GM20431 (cell line): ENCODE results near the gene C19orf73.
"Not testable (repeated sequence)": the region's sequence is repeated elsewhere in the genome, so short reads cannot be mapped to it uniquely, and the experiment has no call there.

Experiments used
- in situ Hi-C: fragments of 300-500 bp; cut with MseI, MboI; formaldehyde crosslinking; loops from one replicate; pipeline ENCODE4 v1.15.0; 2020; ENCODE audit warnings: low sequenced_read_pairs; ENCODE audit not compliant: unreplicated experiment

C19orf73 gene

GRCh38 chr19:49104229-49104864 is 14.6 kb downstream of the C19orf73 start:
- in situ Hi-C loops: no loop called here

DNA sequence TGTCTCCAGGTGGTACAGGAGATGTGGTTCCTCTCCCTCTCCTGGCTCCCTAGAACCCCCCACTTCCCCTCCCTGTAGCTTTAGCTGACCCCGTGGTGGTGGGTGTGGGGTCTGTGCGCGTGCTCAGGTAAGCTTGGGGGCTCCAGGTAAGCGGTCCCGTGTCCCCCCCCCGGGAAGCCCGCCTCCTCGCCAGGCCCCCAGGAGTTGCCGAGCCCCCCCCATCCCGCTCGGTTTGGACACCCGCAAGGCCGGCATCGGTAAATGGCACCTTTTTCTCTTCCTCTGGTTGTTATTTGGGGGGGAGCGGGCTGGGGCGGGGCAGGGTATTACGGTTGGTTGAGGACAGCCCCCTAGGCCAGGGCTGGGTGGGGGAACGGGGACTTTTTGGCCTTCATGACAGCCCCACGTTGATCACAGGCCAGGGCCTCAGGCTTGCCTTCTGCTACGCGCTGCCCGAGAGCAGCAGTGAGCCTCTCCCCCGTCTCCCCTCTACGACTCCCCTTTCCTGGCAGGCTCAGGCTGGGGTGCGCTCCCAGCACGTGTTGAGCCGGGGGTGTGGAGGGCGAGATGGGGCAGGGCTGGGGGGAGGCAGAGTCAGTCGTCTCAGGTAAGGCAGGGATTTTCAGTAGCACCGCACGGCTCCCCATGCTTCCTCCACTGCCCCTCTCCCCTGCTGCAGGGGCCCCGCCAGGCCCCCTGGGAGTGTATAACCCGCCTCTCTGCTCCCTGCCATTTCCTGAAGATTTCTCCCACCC is 15.4 kb downstream of the C19orf73 start:
- in situ Hi-C loops: no loop called here

DNA sequence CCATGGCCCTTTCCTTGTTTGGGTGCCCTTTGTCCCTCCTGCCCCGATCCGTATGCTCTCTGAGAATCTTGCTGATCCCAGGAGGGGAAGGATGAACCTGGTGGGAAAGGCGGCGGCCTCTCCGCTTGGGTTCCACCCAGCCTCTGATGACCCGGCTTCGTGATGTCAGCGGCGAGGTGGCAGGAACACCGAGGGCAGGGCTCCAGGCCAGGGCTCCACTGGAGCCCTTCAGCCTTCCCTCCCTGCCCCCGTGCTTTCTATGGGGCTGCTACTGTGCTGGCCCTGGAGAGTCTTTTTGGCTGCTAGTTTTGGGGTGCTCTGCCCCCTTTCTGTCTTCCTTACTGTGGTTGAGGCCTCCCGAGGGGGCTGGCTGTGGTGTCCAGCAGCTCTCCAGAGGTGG is 16.6 kb downstream of the C19orf73 start:
- in situ Hi-C loops: no loop called here

DNA sequence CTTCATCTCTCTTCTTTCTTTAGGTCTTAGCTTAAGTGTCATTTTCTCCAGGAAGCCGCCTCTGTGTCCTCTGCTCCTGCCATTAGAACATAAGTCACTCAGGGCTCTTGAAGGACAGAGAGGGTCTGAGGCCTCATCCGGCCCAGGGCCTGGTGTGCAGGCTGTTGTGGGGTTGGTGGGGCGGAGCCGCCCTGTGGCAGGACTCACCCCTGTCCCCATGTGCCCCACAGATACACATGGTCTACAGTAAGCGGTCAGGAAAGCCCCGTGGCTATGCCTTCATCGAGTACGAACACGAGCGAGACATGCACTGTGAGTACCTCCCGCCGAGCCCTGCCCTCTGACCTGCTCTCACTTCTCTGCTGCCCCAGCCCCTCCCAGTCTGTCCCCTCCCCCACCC is 17.8 kb downstream of the C19orf73 start:
- in situ Hi-C loops: no loop called here

DNA sequence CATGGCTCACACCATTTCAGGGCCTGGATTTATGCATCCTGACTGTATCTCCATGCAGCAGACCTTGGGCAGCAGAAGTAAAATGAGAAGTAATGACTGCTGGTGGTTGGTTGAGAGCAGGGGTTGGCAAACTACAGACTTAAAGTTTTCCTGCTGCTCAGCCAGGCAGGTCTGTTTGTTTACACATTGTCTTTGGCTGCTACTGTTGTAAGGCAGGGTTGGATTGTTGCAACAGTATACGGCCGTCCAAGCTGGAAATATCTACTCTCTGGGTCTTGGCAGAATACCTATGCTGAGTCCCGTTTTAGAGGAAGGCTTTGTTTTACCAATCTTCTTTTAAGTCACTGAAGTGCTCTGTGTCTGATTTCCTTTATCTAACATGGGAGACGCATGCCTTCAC is 20.1 kb downstream of the C19orf73 start:
- in situ Hi-C loops: no loop called here

- in situ Hi-C loops: no loop called here
Measured at GRCh38 chr19:49097453-49098288, 21.3 kb downstream of the C19orf73 start.

DNA sequence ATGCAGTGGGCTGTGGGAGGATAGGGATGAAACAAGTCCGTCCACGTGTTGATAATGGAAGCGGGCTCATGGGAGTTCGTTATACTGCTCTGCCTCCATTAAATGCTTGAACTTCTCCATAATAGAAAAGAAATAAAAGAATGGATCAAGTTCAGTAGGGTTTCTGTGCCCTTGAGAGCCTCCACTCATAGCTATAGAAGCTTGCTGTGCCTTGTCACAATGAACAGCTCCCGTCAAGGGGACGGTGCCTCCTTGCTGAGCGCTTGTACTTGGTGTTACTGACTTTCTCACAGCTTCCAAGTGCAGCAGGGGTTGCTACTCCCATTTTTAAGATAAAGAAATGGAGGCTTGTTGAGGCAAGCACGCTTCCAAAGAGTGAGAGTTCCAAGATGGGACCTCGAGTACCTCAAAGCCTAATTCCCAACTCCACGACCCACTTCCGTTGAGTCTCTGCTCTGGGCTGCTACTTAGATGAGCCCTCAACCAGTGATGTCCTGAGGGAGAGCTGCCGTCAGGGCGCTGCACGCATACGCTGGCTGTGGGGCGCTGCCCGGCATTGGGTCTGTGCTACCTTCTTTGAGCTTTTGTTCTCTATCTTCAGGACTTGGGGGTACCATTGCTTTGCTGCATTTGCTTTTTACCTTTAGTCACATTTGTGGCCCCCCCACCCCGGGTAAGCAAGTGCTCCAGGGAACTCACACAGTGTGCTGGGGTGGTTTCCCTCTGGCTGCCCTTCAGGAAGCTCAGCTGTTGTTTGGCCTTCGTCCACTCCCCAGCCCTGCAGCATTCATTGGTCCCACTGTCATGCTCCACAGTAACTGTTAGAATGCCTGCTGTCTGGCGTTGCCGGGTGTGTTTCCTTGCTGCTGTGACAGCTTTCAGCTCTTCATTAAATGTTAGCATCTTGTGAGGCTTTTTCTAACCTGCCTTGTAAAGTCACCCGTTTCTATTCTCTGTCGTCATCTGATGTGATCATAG is 24.1 kb downstream of the C19orf73 start:
- in situ Hi-C loops: no loop called here

GRCh38 chr19:49092686-49093085 is 26.3 kb downstream of the C19orf73 start:
- in situ Hi-C loops: no loop called here

GRCh38 chr19:49091391-49092038 is 27.4 kb downstream of the C19orf73 start:
- in situ Hi-C loops: no loop called here

GRCh38 chr19:49086296-49086695 is 32.6 kb downstream of the C19orf73 start:
- in situ Hi-C loops: no loop called here

DNA sequence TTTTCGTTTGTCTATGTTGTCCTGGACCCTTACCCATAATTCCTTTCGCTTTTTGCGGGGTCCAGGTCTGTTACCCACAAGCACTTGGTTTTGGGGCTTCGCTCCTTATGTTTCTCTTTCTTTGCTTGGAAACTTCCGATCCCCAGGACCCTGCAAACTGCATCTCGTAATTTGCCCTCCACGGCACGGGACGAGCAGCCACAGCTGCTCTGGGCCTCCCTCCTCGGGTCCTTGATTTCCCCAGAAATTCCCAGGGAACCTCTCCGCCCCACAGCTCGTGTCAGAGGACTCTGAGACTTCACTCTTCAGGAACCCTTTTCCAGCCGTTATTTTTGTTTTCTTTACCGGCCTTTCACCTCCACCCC is 33.1 kb downstream of the C19orf73 start:
- in situ Hi-C loops: no loop called here

DNA sequence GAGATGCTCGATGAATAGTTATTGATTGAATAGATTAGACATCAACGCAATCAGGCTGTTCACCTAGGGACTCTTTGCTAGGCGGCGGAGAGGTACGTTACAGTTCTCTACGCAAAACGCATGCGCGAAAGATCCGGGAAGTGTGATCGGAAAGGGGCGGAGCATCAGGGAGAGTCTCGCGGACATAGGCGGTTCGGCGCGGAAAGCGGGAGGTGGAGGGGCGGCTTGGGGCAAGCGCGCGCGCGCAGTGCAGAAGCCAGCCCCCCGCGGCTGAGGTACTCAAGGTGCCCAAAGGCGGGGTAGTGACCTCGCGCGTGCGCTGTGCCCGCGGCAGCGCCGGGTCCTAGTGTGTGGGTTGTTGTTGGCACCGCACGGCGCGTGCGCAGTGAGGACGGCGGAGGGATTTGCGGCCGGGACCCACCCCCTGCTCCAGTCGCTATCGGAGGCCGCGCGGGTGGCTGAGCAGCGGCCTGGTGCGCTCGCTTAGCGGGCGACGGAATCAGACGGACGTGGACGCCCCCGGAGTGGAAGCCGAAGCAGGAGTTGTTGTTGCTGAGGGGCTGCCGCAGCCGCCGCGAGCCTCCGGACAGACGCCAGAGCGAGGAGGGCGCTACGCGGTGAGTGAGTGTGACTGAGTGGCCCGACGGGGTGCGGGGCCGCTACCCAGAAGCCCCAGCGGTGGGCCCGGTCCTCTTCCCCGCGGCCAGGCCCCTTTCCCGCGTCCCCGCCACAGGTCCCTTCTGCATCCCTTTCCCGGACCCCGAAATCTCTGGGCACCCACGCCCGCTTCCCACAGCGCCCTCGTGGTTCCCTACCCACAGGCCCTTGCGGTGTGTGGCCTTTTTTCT is 33.7 kb downstream of the C19orf73 start, which contains the start of gene SNRNP70:
TSS of gene SNRNP70 (plus strand) at position 432 of the 848 bp plus-strand sequence. CDS start 964 bp downstream, outside the sequence.
- in situ Hi-C loops: no loop called here

DNA sequence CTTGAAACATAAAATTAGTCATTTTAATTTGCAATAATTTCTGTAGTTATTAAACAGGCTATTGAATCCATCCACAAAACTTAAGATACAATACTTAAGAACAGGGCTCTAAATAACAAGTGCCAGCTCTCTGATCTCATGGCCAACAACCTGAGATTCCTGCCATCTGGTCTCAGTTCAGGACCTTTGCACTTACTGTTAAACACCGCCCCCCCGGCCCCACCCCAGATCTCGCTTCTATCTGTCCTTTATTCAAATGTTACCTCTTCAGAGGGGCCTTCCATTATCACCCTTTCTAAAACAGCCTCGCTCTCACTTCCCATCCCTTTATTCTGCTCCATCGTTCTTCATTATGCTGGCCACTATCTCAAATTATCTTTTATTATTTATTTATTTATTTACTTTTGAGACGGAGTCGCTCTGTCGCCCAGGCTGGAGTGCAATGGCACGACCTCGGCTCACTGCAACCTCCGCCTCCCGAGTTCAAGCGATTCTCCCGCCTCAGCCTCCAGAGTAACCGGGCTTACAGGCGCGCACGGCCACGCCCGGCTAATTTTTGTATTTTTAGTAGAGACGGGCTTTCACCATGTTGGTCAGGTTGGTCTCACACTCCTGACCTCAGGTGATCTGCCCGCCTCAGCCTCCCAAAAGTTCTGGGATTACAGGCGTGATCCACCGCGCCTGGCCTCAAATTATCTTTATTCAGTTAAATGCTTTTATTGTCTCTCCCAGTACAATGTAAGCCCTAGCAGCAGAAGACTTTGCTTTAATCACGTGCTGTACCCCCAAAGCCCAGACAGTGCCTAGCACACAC is 34.5 kb downstream of the C19orf73 start:
- in situ Hi-C loops: no loop called here

DNA sequence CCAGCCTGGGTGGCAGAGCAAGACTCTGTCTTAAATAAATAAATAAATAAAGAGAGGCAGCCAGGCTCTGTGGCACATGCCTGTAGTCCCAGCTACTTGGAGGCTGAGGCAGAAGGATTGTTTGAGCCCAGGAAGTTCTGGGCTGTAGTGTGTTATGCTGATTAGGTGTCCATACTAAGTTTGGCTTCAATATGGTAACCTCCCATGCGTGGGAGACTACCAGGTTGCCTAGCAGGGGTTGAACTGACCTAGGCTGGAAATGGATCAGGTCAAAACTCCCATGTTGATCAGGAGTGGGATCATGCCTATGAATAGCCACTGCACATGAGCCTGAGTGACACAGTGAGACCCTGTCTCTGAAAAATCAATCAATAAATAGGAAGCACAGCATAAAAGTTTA is 37.7 kb downstream of the C19orf73 start:
- in situ Hi-C loops: no loop called here

DNA sequence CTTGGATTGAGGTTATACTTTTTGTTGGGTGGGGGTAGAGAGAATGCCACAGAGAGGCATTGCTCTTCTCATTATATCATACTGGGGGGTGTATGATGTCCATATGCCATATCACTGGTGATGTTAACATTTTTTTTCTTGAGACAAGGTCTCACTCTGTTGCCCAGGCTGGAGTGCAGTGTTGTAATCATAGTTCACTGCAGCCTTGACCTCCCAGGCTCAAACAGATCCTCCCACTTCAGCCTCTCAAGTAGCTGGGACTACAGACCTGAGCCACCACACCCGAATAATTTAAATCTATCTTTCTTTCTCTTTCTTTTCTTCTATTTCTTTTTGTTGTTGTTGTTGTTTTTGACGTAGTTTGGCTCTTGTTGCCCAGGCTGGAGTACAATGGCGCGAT is 38.6 kb downstream of the C19orf73 start:
- in situ Hi-C loops: no loop called here

GRCh38 chr19:49074869-49075268 is 44.1 kb downstream of the C19orf73 start:
- in situ Hi-C loops: not testable (repeated sequence)

DNA sequence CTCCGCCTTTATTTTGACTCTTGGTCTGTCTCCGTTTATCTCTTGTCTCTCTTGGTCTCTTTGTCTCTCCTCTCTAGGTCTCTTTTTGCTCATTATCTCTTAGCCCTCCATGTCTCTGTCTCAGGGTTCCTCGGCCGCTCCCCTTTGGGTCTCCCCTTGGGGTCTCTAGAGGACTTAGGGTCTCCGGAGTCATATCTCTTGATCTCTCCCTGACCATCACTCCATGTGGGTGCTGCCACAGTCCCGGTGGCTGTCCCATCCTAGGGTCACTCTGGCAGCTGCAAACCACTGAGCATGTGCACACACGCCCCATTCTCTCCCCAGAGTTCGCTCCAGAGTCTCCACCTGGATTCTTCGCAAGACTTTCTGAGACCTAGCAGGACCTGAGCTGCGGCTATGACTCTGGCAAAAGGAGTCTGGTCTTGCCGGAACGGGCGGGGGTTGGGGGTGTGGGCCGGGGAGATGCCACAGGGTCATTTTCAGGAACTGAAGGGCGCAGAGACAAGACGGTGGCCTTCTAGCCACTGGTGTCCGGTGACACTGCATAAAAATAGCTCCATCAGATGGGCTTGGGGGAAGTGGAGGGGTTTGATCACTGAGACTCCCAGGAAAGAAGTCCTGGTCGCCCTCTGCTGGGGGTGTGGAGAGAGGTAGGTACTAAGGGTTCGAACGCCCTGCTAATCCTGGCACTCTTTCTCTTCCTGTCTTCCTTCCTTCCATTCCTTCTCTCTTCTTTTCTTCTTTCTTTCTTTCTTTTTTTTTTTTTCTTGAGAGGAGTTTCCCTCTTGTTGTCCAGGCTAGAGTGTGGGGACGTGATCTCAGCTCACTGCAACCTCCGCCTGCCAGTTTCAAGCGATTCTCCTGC is 45.2 kb downstream of the C19orf73 start:
- in situ Hi-C loops: no loop called here
